GM12801 (cell line): ENCODE measurements around the gene PHRF1.

ENCODE experiments used
- TF ChIP-seq, protein P1 (sequence below): IDR thresholded peaks from one replicate; pipeline ENCODE4 v1.5.1; 2011; ENCODE audit warnings: control low read depth; ENCODE audit not compliant: insufficient read length; ENCODE audit errors: extremely low read depth

PHRF1 gene

DNA sequence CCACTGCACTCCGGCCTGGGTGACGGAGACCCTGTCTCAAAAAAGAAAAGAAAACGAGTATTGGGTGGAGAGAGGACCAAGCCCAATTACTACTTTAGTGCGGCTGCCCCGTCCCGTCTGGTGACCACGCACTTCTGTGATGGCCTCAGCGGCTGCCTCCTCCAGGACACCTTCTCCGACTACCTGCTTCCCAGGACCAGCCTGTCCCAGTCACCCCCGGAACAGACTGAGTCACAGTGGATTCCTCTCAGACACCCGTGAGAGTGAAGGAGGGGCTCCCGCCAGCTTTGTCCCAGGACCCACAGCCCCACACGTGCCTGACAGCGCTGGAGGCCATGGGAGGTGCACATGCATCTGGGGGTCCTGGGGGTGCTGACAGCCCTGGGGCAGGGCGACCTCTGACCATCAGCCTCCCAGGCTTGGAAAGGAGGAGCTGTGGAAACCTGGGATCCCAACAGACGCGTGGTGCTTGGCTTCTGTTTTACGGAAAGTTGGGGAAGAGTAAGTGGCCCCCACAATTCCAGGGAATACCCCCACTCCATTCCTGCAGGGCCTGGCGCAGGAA, 65.6 kb downstream of the PHRF1 start:
- TF ChIP-seq, protein P1, sequence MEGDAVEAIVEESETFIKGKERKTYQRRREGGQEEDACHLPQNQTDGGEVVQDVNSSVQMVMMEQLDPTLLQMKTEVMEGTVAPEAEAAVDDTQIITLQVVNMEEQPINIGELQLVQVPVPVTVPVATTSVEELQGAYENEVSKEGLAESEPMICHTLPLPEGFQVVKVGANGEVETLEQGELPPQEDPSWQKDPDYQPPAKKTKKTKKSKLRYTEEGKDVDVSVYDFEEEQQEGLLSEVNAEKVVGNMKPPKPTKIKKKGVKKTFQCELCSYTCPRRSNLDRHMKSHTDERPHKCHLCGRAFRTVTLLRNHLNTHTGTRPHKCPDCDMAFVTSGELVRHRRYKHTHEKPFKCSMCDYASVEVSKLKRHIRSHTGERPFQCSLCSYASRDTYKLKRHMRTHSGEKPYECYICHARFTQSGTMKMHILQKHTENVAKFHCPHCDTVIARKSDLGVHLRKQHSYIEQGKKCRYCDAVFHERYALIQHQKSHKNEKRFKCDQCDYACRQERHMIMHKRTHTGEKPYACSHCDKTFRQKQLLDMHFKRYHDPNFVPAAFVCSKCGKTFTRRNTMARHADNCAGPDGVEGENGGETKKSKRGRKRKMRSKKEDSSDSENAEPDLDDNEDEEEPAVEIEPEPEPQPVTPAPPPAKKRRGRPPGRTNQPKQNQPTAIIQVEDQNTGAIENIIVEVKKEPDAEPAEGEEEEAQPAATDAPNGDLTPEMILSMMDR = no peak

DNA sequence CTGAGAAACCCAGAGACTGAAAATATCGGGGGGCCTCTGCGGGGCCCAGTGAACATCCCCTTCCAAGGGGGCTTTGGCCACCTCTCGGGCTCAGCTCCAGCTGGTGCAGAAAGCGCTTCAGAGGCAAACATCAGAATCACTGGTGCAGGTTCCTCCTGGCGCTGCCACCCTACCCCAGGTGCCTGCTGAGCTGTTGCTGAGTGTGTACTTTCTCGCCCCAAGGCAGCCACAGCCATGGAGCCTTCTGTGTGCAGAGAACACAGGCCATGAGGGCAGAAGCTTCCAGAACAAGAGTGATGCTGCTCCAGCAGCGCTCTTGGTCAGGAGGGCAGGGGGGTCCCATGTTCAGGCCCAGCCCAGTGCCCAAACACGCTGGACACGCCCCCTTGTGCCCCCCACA, 67.1 kb downstream of the PHRF1 start:
- TF ChIP-seq, protein P1 = no peak

DNA sequence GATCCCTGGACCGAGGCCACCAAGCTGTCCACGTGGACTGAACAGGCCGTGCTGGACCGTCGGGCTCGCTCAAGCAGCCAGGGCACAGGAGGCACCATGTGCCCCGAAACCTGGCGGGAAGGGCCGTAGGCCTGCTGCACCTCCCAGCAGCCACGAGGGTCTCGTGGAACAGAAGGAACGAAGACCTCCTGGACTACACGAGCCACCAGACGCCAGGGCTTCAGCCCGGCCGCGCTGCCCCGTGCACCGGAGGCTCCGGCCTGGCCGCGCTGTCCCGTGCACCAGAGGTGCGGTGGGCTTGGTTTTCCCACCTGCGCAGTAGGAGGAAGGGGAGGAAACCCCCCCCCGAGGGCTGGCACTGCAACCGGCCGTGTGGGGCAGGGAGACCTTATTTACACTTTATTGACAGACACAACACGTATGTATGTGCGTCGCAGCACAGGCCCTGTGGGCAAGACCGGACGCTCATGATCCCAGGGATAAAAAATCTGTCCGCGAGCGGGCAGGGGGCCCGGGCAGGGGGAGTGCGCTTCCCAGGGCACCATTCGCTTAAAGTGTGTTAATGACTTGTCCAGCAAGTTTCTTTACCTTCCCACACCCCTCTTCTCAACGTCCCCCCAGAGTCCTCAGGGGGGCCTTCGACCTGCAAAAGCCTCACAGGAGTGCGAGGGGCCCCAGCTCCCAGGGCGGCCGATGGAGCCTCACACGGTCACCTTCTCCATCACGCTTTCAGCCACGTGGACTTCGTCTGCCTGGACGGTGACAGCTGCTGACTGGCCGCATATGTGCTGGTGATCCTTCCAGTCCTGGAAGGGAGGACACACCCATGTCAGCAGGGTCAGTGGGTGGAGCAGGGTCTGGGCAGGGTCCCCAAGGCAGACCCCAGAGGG, 67.8 kb downstream of the PHRF1 start:
- TF ChIP-seq, protein P1 = no peak

DNA sequence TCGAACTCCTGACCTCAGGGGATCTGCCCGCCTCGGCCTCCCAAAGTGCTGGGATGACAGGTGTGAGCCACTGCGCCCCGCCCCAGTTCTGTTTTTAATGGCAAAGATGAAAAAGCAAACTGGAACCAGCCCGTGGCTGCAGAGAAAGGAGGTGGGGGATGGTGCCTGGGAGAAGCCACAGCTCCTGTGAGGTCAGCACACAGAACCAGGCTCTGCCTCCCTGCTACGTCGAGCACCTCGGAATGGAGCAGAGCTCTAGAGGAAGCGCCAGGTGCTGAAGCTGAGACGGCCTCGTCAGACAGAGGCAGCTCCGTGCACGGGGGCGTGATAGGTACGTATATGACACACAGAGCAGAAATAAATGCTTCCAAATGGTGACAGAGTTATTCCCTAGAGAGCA, 69.3 kb downstream of the PHRF1 start:
- TF ChIP-seq, protein P1 = no peak

DNA sequence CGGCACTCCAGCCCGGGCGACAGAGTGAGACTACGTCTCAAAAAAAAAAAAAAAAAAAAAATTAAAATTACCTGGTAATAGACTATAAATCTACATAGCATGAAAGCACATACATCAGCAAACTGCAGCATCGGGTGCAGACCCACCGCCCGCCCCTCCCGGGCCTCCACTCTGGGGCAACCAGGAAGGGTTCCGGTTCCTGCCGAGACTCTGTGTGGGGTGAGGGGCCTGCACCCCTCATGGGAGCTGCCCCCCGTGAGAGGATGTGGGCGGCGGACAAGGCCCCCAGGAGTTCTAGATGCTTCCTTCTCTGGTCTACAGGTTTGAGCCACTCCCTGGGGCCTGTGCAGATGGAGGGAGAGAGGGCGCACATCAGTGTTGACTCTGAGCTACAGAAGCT, 69.9 kb downstream of the PHRF1 start:
- TF ChIP-seq, protein P1 = no peak

DNA sequence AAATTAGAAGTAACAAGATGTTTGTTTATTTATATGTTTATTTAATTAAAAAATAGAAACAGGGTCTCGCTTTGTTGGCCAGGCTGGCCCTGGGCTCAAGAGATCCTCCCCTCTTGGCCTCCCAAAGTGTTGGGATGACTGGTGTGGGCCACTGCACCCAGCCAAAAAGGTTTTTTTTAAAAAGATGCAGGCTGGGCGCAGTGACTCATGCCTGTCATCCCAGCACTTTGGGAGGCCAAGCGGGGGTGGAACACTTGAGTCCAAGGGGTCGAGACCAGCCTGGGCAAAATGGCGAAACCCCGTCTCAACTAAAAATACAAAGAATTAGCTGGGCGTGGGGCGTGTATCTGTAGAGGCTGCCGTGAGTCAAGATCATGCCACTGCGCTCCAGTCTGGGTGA, 74.2 kb downstream of the PHRF1 start:
- TF ChIP-seq, protein P1 = no peak

DNA sequence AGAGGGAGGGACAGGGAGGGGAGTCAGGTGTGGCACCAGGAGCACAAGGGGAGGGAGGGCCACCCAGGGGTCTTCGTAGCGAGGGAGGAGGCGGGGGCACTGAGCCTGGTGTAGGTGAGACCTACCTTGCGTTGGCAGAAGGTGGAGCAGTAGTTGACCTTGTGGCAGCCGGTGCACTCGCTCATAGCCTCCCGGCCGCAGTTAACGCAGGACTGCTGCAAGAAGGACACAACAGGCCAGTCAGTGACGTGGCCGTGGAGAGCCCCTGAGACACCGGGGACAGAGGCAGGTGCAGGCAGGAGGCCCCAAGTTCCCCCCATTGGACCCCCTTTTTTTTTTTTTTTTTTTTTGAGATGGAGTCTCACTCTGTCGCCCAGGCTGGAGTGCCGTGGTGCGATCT, 77.6 kb downstream of the PHRF1 start:
- TF ChIP-seq, protein P1 = no peak
